Stimulated activated CD8-positive, alpha-beta memory T cell treated with anti-CD3 and anti-CD28 coated beads, Interleukin-12 subunit alpha, Interleukin-12 subunit beta, amount 100 ng/mL, for 1 hour (primary cell): ENCODE data around the gene TSPAN8.
"Not testable (repeated sequence)": the region's sequence is repeated elsewhere in the genome, so short reads cannot be mapped to it uniquely, and the experiment has no call there.

Experiments
- DNase-seq: peaks from one replicate; pipeline ENCODE4 v3.0.0-alpha.2; 2020; ENCODE audit warnings: low read depth

Gene TSPAN8

DNA sequence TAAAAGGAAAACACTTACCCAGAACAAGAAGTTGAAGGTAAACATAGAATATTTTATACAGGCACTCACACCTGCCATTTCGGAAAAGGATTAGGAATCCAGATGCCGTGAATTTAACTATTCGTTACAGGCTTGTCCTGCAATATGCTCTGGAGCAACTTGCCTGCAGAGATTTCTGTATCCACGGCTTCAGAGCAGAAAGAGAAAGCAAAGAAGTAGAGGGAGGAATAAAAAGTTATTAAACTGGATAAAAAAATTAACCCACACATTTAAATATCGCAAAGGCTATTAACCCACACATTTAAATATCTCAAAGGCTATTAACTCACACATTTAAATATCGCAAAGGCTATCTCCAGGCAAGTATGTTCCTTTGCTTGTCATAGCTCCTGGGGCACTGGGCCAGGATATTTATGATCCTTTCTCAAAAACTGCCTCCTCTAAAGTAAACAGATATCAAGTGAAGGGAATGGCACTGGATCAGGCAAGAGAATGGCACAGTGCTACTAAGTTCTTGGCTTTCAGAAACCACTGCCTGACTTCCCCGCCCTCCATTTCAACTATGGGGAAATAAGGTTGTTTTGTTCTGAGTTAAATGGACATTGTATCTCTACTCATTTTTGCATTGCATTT is at the start of gene TSPAN8:
TSPAN8 (minus strand) TSS at position 399 of the 633 bp plus-strand sequence; CDS start at position 78, 321 bp downstream.
- no peak for DNase-seq

DNA sequence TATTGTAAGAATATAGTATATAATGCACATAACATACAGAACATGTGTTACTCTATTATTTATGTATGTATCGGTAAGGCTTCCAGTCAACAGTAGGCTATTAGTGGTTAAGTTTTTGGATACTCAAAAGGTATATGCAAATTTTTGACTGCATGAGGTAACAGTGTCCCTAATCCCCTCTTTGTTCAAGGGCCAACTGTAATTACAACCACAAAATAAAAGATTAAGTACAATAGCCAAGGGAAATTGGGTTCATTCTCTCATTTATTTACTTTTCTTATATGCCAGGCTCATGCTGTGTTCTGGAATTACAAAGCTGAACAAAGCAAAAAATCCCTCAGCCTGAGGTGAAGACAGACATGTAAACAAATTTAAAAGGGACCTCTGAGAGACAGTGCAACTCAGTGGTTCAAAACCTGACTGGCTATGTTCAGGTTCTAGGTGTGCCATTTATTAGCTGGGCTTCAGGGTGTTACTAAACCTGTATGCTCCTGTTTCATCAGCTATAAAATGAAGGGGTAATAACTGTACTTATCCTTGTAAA is 43.4 kb upstream of the TSPAN8 start:
- DNase-seq = no peak

DNA sequence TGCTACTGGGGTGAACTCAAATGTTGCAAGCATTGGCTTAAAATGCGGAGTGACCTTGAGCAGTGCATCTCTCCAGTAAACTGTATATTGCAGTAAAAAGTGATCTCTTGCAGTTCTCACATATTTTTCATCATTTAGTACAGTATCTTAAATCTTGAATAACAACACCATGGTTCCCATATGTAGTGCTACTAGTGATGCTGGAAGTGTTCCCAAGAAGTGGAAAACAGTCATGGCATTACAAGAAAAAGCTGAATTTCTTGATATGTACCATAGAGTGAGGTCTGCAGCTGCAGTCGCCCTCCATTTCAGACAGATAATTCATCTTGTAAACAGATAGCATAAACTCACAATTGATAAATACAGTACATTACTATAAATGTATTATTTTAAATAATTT is 42.9 kb upstream of the TSPAN8 start:
- DNase-seq = no peak

DNA sequence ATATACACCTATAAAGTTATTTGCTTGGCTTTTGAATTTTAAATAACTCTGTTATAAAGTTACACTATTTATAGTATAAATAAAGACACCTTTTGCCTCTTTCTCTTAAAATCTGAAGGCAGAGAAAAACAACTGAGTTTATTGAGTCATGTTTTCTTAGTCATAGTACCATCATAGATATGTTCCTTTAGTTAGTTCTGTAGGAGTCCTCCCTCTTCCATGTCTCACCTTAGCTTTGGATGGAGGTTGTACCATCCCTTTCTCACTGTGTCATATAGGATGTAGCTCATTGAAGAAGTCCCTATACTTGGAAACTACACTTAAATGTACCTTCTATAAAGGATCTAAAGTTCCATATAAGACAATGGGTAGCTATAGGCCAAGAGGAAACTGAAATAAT is 39.7 kb upstream of the TSPAN8 start:
- no peak for DNase-seq

DNA sequence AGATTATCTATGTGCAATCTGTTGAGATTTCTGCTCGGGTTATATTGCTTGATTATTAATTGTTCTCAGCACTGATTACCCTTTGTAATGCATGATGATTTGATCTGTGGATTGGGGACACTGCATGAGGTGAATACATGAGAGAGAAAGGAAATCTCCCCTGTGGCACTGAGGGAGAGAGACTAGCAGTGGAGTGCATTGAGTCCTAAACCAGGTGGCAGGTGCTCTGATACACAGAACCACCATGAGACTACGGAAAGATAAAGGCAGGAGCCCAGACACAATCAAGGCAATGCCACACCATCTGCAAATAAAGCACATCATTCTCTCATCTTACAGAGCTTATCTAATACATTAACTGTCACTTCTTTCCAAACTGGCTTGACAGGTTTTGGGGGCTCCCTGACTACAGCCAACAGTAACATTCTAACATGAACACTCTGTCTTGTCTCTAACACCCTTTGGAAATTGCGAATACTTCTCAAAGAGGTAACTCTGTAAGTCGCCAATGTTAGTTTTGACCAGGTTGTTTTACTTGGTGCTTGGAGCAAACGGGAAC is 37.6 kb upstream of the TSPAN8 start:
- DNase-seq = no peak

DNA sequence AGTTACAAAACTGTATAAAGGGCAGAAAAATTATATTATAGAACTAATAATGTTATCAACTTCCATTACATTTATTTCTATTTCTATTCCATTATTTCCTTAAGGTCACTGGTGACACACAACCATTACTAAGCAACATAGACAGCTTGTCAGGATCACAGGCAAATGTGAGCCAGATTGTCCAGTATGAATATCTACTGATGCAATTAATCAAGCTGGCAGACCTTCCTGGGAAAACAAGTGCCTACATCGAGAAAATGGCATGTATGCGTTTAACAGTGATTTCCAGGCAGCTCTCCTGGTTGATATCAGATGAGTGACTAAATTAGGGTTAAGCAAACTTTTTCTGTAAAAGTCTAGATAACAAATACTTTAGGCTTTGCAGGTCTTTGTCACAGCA is 36.9 kb upstream of the TSPAN8 start:
- DNase-seq = no peak

DNA sequence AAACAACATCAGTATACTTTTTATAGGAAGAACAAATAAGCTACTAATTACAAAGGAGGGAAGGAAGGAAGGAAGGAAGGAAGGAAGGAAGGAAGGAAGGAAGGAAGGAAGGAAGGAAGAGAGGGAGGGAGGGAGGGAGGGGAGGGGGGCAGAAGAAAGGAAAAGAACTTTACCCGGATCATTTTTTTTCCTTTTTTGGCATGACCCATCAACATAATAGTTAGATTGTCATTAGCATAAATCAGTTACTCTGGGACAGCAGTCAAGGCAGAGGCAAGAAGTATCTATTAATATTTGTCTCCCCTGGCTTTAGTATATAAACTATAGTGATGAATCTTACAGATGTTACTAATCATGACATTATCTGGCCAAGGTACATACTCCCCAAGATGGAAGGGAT is 35.2 kb upstream of the TSPAN8 start:
- no peak for DNase-seq

DNA sequence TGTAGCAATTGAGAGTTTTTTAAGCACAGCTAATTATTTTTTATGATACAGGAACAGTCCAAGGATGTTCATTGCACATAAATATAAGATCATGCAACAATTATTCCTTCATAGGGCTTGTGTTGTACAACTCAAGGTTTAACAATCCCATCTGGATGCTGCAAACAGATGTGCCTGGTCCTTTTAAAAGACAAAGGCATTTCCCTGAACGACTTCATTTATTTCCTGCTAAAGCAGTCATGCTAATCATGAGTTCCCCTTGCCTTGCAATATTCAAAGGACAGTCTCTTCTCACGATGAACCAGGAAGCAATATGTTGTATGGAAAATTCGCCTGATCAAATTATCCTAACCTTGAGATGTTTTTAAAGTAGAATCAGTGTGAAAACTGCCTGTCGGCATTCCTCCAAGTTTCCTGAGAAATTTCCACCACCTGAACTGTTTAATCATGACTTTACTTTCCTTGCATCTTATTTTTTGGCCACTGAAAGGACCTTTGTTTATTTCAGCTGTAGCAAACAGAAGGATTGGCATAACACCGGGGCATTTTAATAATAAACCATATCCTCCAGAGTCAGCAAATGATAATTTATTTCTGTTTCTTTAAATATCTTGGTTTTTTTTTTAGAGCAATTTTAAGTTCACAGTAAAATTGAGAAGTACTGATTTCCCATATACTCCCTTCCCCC is 33.9 kb upstream of the TSPAN8 start:
- DNase-seq = no peak

DNA sequence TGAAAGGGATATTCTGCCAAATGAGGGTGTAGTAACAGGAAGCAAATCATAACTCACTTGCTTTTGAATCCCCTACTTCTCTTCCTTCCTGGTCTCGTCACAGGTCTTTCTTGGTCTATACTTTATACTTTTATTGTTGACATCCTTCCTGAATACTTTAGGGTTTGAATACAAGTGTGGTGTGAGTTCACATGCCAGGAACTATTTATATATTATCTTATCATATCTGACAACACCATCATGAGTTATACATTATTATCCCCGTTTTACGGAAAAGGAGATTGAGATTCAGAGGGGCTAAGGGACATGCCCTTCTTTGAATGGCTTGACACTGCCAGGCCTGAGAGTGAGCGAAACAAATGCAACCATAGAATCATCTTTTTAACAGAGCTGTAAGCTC is 33.0 kb upstream of the TSPAN8 start:
- DNase-seq = no peak

DNA sequence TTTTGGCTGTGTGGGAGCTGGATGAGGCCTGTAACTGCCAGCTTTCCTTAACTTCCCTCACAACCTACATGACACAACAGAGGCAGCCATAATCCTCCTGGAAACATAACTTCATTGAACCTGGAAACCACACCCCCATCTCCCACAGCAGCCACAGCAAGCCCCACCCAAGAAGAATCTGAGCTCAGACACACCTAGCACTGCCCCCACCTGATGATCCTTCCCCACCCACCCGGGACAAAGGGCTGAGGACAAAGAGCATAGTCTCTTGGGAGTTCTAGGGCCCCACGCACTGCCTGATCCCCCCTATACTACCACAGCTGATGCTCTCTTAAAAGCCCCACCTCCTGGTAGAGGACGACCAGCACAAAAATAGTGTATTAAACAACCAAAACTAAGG is 29.6 kb upstream of the TSPAN8 start:
- no peak for DNase-seq

DNA sequence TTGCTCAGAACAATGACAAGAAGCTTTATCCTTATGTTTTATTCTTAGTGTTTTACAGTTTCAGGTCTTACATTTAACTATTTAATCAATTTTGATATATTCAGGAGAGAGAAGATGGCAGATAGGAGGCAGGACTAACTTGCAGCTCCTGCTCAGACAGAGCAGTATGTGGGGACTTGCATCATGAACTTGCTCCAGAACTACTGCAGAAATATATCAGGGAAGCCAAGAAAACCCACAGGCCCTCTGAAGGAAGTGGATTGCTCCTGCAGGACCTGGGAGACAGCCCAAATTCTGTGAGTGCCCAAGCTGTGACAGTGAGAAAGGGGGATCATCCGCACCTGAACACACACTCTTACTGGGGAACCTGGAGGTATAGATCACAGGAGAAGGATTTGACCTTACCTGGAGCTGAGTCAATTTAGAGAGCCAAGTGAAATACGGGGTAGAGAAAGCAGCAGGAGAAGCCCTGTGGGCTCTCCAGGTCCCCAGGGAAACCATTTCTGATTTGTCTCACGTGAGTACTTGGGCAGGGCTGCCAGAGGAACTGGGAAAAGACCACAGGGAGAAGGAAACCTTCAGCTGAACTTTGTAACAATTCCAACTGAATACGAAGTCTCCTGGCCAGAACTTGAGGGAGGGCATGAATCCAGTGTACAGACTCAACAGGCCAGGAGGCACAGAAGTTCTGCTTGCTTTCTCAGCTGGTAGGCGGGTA is 28.9 kb upstream of the TSPAN8 start:
- no peak for DNase-seq

DNA sequence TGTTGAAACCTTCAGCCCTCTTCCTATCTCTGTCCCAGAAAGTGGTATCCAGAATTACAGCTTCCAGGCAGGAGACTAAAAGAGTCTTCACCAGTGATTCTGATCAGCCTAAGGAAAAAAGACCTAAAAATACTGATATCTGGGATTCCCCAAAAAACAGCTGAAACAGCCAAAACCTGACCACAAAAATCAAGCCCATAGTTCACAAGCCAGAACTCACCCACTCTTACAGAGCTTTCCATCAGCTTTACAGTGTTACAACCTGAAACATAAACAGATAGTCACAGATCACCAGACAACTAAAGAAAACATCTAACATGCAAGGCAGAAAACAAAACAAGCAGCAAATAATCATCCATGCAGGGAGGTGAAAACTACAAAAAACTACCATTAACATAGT is 26.0 kb upstream of the TSPAN8 start:
- DNase-seq = no peak

DNA sequence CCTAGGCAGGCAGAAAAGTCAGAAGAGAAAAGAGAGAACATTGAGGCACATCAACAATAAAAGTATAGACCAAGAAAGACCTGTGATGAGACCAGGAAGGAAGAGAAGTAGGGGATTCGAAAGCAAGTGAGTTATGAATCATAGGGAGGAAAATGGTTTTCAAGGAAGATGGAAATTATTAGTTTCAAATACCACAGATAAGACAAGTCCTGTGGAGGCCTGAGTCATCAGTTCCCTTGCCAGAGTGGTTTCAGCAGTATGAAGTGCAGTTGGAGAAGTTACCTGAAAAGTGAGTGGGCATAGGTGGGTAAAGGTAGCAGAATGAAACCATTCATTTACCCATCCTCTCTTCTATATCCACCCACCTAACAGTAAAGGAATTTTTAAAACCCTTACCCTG is 25.2 kb upstream of the TSPAN8 start:
- DNase-seq = no peak

DNA sequence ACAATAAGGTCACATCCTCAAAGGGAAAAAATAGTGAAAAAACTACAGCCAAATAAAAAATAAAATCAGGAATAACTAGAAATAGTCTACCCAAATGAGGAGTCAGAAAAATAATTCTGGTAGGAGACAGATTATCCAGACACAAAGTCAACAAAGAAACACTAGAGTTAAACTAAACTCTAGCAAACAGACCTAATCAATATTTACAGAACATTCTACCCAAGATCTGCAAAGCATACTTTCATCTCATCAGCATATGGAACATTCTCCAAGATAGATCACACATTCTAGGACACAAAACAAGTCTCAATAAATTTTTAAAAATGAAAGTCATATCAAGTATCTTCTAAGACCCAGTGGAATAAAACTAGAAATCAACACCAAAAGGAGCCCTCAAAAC is 20.4 kb upstream of the TSPAN8 start:
- no peak for DNase-seq

DNA sequence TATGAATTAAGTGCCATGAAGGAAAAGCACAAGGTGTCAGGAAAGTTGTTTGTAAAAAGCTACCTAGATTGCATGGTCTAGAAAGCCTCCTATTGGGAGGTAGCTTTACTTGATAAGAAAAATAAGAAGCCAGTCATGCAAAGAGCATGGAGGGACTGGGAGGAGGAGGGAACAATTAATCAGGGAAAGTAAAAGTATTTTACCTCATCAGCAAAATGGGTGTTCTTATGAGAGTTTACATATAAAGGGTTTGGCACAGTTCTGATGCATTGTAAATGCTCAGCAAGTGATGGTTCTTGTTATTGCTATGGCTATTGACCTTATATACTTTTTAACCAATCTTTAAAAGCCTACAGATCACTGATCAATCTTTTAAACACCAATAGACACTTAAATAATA is 17.0 kb upstream of the TSPAN8 start:
- no peak for DNase-seq

DNA sequence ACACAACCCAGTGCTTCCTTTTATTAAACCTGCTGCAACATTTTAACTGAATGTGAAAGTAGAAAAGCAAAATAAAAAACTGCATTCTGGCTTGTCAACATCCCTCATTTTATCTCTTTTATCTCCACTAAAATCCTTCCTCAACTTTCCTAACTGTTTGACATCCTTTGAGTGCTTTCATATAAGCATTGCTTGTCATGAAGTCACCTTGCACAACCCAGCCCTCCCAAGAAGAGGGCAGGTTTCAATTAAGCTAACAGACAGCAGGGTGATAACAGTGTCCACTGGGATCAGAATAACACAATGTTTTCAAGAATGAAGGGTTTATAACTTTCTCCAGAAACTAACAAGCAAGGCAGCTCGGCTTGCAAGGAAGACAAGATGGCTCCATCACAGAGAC is 16.3 kb upstream of the TSPAN8 start:
- no peak for DNase-seq

DNA sequence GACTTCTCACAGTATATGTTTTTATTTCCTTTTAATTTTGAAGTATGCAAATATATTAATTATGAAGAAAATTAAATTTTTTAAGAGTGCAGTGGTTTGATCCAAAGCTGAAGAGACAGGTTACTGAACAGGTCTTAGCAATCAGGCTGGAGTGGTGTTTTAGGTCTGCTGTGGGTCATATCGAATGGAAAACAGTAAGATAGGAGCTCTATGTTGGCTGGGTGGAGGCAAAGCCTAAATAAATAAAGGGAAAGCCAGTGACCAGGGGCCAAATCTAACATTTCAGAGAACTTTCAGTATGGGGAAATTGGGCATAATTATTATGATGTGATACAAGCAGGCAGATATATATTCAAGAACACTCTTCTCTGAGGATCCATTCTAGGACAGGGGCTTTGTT is 12.7 kb upstream of the TSPAN8 start:
- no peak for DNase-seq

DNA sequence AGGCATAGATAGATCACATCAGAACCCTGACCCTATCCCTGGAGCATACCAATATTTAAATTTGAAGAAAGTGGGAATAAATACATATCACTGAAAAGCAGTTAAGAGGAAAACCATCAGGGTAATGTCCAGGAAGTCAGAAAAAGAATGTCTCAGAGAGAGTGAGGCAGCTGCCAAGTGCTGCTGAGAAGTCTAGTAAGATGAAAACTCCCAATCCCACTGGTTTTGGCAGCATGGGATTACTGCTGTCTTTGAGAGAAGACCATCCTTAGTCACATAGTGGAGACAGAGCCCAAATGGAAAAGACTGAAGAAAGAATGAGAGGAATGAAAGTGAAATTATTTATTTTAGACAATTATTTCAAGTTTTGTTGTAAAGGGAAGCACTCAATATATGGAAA is 11.5 kb upstream of the TSPAN8 start:
- DNase-seq = no peak

DNA sequence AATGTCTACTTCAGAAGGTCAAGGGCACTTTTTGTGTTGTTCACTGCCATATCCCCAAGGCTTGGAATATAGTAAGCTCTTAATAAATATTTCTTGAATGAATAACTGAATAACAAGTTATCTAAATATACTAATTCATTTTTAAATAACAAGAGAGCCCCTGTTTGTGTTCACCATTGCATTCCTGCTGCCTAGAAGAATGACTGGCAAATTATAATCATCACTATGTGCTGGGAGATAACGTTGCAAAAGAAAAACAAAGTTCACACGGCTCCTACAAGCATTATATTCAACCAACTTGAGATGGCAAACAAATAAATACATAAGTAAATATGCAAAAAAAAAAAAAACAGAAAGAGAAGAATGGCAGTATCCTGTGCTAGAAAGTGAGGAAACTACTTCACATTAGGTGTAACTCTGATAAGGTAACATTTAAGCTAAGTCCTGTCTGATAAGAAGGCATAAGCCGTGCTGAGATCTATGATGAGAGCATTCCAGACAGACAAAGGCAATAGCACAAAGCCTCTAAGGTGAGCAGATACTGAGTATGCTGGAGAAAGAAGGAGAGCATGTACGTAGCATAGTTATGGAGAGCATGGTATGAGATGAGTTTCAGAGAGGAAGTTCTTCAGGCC is 9.2 kb upstream of the TSPAN8 start:
- no peak for DNase-seq

DNA sequence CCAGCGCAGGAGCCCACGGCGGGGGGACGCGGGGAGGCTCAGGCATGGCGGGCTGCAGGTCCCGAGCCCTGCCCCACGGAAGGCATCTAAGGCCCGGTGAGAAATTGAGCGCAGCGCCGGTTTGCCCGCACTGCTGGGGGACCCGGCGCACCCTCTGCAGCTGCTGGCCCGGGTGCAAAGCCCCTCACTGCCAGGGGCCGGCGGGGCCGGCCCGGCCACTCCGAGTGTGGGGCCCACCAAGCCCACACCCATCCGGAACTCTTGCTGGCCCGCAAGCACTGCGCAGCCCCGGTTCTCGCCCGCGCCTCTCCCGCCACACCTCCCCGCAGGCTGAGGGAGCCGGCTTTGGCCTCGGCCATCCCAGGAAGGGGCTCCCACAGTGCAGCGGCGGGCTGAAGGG is 8.5 kb upstream of the TSPAN8 start:
- no peak for DNase-seq

DNA sequence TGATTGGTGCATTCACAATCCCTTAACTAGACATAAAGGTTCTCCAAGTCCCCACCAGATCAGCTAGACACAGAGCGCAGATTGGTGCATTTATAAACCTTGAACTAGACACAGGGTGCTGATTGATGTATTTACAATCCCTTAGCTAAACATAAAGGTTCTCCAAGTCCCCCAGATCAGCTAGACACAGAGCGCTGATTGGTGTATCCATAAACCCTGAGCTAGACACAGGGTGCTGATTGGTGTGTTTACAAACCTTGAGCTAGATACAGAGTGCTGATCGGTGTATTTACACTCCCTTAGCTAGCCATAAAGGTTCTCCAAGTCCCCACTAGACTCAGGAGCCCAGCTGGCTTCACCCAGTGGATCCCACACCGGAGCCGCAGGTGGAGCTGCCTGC is 8.0 kb upstream of the TSPAN8 start:
- DNase-seq = not testable (repeated sequence)

DNA sequence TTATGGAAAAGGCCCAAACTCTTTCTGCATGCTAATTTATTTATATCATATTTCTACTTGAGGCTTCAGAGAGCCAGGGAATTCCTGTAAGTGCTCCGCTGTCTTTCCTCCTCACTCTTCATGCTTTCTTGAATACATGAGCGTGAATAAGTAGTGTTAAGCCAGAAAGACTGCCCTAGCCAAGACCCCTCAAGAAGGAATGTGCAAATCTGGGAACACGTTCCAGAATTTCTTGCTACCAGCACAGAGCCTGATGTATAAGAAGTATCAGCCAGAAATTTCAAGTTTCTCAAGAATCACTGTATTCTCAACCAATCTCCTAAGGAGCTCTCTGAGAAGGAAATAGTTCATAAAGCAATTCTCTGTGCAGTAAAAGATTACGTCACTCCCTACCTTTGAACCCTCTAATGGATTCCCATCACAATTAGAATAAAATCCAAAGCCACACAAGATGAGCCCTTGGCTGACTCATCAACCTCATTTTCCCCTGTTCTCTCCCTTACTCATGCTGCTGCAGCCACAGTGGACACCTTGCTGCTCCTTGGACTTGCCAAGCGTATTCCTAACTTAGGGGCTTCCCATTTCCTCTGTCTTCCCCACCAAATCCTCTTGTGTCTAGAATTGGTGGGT is 6.9 kb upstream of the TSPAN8 start:
- no peak for DNase-seq
